Heart right ventricle (tissue), 16 donors: Measurements from ENCODE around the gene PTAFR. TPM values are rescaled to one million over a fixed set of nuclear protein-coding genes. Genes with fewer than 3 reads are reported as not detected.

Source experiments
- ATAC-seq, 8 donors: fragments of 200-7000 bp; cut with Tn5 transposase; one replicate each; pipeline ENCODE4 v1.9.1; 2020; ENCODE audit warnings: mild to moderate bottlenecking in 8 of 8, moderate library complexity in 8 of 8, moderate number of reproducible peaks in 1 of 8
- DNase-seq, 2 donors: peaks; one replicate each; pipeline ENCODE4 v3.0.0-alpha.2; 2020
- H3K27ac ChIP-seq, 10 donors: fragments of 200-600 bp; sonication (generic) in 2 of 10; one replicate each; pipeline versions ENCODE4 v1.5.0 to v1.8.0; 2020 to 2022; ENCODE audit warnings: mild to moderate bottlenecking in 3 of 10
- H3K27me3 ChIP-seq, 7 donors: fragments of 200-600 bp; one replicate each; pipeline ENCODE4 v1.8.0; 2021 to 2022; ENCODE audit warnings: mild to moderate bottlenecking in 2 of 7
- H3K36me3 ChIP-seq, 9 donors: fragments of 200-600 bp; sonication (generic) in 1 of 9; one replicate each; pipeline versions ENCODE4 v1.5.0 to v1.8.0; 2020 to 2022; ENCODE audit warnings: mild to moderate bottlenecking in 2 of 9
- H3K4me1 ChIP-seq, 9 donors: fragments of 200-600 bp; sonication (generic) in 1 of 9; one replicate each; pipeline versions ENCODE4 v1.5.0 to v1.8.0; 2020 to 2022; ENCODE audit warnings: mild to moderate bottlenecking in 4 of 9
- H3K4me3 ChIP-seq, 10 donors: fragments of 200-600 bp; sonication (generic) in 2 of 10; one replicate each; pipeline versions ENCODE4 v1.5.0 to v1.8.0; 2020 to 2022; ENCODE audit warnings: mild to moderate bottlenecking in 7 of 10, moderate library complexity in 2 of 10
- H3K9me3 ChIP-seq, 11 donors: fragments of 200-600 bp in 10 of 11; sonication (generic) in 2 of 11; one replicate each; pipeline versions ENCODE4 v1.5.0 to v1.8.0; 2013 to 2022; ENCODE audit warnings: mild to moderate bottlenecking in 2 of 11, control low read depth in 1 of 11, moderate library complexity in 1 of 11
- whole genome bisulfite sequencing, 2 donors: extraction: QIAGEN DNeasy Blood & Tissue Kit; methylation state at CpG; one replicate each; pipeline ENCODE4 v1.1.7; 2013; ENCODE audit warnings: inconsistent platforms in 1 of 2; 5-methylcytosine and 5-hydroxymethylcytosine counted together
- intact Hi-C, 10 donors: fragments of 100-400 bp; cut with DNase I; formaldehyde crosslinking; loops; one replicate each; pipeline versions ENCODE4 v1.11.1 to v1.14.2; 2022
- polyA plus RNA-seq, 2 donors: library from polyadenylated mRNA; stranded (reverse); fragments of 200-250 nt; gene quantifications; one replicate each; pipeline ENCODE4 v1.2.3, GENCODE V29; 2013
- total RNA-seq, 10 donors: library from RNA; stranded (reverse); fragmentation: NEBNext Ultra II Directional in 3 of 10; extraction: Animal tissue kit (Norgen Biotek cat#: 25700) in 3 of 10; gene quantifications; one replicate each; pipeline versions ENCODE4 v1.2.1 to v1.2.4, GENCODE V29; 2021 to 2023
- TF ChIP-seq, protein P1 (sequence below), 9 donors: fragments of 200-600 bp; sonication (generic) in 2 of 9; IDR thresholded peaks; one replicate each; pipeline versions ENCODE4 v1.5.0 to v1.8.0; 2021 to 2022; ENCODE audit warnings: antibody characterized with exemption in 9 of 9, mild to moderate bottlenecking in 5 of 9, moderate library complexity in 1 of 9
- donor health status: Arrhythmogenic right ventricular cardiomyopathy.
- donor health status: ischemic (EF 13 %, LVEDD 7.1; RV severe dilation, severe dysfunction).
- donor health status: healthy with polysubstance abuse.
- donor health status: DM: no; HTN: yes; CAD: no.
- donor health status: DM: no; HTN: no; CAD: no.
- donor health status: ischemic (EF 25% LVEDD 6.9; RV normal size, moderate dysfunction).
- donor health status: ischemic (EF 25% LVEDD 5.7; RV mildly dilated, moderate dysfunction).
- donor health status: healthy.
- donor health status: DM: yes; HTN: yes; CAD: no.
- donor health status: Ischemic cardiomyopathy.
- donor health status: ischemic (EF 35%, LVEDD 5.7; RV mildly dilated, moderate dysfunction).
- donor health status: nonischemic (EF 11% LVEDD 7.7; RV severe dilation, severe dysfunction).
- donor health status: DM: yes; HTN: yes; CAD: no.
- donor health status: PGD.
- donor health status: ischemic (EF 29% LVEDD 5.4; RV normal size, mild dysfunction).
- donor health status: nonischemic (EF 23%, LVEDD 6.1; RV moderate dilation, normal function).

The PTAFR gene
- total and polyA plus RNA-seq, 12 donors = 0.73 to 13.4 (median 1.4) TPM

DNA sequence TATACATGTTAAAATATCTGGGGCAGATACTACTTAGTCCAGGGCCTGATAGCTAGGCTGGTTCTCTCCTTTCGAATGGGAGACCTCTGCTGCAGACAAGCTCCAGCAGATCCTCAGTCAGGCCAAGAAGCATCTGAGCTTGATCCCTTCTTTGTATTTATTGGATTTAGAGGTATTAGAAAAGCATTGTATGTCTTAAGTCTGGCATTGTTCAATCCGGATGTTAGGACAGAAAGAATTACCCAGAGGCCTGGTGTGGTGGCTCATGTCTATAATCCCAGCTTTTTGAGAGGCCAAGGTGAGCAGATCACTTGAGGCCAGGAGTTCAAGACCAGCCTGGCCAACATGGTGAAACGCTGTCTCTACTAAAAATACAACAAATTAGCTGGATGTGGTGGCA, 66.9 kb downstream of the PTAFR start:
- DNase-seq = no peak
- no peaks in the 10 kb centered on the region for H3K36me3 ChIP-seq
- H3K27me3 ChIP-seq = no peaks in the 10 kb centered on the region
- peak overlapping the region in 1 of 10 donors; percentile 87 for H3K27ac ChIP-seq
- no peaks in the 10 kb centered on the region for H3K9me3 ChIP-seq
- no peak overlapping the region for H3K4me3 ChIP-seq
- intact Hi-C loops = loop anchor here in 1 of 10 donors (10.0 kb wide), 1 partner anchor 65 kb away; the partner anchor contains the start of gene PTAFR
- peaks cover 0 to 61% (median 4%) of the 10 kb centered on the region in 9 donors for H3K4me1 ChIP-seq
- WGBS, 2 donors = 93 to 94% methylated on average over 3 of the region's 3 CpGs
- no peak for ATAC-seq
- TF ChIP-seq, protein P1, sequence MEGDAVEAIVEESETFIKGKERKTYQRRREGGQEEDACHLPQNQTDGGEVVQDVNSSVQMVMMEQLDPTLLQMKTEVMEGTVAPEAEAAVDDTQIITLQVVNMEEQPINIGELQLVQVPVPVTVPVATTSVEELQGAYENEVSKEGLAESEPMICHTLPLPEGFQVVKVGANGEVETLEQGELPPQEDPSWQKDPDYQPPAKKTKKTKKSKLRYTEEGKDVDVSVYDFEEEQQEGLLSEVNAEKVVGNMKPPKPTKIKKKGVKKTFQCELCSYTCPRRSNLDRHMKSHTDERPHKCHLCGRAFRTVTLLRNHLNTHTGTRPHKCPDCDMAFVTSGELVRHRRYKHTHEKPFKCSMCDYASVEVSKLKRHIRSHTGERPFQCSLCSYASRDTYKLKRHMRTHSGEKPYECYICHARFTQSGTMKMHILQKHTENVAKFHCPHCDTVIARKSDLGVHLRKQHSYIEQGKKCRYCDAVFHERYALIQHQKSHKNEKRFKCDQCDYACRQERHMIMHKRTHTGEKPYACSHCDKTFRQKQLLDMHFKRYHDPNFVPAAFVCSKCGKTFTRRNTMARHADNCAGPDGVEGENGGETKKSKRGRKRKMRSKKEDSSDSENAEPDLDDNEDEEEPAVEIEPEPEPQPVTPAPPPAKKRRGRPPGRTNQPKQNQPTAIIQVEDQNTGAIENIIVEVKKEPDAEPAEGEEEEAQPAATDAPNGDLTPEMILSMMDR (IDR thresholded peaks at IDR 0.05) = no peak

- ATAC-seq (no peak), DNase-seq (no peak)
- Histone ChIP-seq H3K36me3 (no peaks in the 10 kb centered on the region), H3K4me3 (no peak overlapping the region), H3K27me3 (no peaks in the 10 kb centered on the region), H3K4me1 (peaks cover 0 to 50% (median 8%) of the 10 kb centered on the region in 9 donors), H3K9me3 (no peaks in the 10 kb centered on the region), H3K27ac (peak overlapping the region in 1 of 10 donors; percentile 16)
- 83 to 91% methylated on average over 2 of the region's 2 CpGs for WGBS, 2 donors
- TF ChIP-seq, protein P1 (IDR thresholded peaks at IDR 0.05) = no peak
- intact Hi-C loops = no loop called here
Observed at GRCh38 chr1:28108001-28108400, 68.5 kb downstream of the PTAFR start.

DNA sequence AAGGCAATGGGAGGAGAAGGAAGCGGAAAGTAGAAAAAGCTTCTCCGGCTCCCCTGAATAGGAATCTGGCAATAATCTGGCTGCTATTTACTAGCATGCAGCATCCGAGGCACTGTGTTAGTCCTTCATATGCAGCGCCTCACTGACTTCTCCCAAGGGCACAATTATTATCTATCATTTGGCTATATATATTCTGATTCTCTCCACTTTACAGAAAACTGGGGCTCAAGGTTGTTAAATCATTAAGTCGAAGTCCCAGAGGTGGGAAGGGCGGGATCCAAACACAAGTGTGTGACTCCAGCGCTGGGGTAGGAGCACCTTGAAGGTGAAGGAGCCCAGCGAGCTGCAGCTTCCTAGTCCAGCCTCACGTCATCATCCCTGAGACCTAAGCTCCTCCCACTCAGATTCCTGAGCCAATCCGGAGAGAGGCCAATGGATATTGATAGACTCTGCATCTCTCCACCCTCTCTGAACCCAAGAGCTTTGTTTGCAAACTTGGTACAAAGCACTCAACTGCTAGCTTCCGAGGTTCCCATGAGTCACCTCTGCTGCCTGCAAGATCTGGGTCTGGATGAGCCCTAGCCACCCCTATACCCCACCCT, 71.5 kb downstream of the PTAFR start:
- peak; percentile 38 to 81 (median 60) for ATAC-seq
- WGBS, 2 donors = 25 to 34% methylated on average over 11 of the region's 11 CpGs

DNA sequence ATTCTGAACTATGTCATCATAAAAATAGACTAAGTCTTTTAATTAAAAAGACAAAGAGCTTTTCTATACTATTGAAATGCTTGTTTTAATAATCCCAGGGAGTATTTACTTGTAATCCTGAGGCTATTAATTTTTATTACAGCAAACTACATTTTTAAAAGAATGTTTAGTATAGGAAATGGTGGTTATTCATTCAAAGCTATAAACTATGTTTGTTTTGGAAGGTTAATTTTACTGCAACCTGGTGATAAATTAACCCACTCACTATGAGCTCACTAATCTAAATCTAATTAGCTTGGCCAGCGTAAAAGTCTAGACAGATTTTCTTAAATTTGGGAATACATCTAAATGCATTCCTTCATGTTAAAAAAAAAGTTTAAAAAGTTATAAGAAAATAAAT, 74.3 kb downstream of the PTAFR start:
- no peaks in the 10 kb centered on the region for H3K9me3 ChIP-seq
- intact Hi-C loops = no loop called here
- peaks cover 0 to 20% (median 8%) of the 10 kb centered on the region in 9 donors for H3K4me1 ChIP-seq
- DNase-seq (no peak), ATAC-seq (no peak)
- WGBS, 2 donors = 97 to 98% methylated on average over 1 of the region's 1 CpG
- H3K27me3 ChIP-seq = no peaks in the 10 kb centered on the region
- H3K36me3 ChIP-seq = no peaks in the 10 kb centered on the region
- no peak overlapping the region for H3K4me3 ChIP-seq
- TF ChIP-seq, protein P1 (IDR thresholded peaks at IDR 0.05) = no peak
- H3K27ac ChIP-seq = no peak overlapping the region

More for the DNA sequence above, 71.5 kb downstream of the PTAFR start:
- peaks cover 0 to 21% (median 8%) of the 10 kb centered on the region in 9 donors for H3K4me1 ChIP-seq
- no peaks in the 10 kb centered on the region for H3K27me3 ChIP-seq
- H3K4me3 ChIP-seq = peak overlapping the region in 8 of 10 donors; percentile 16 to 46 (median 33)
- TF ChIP-seq, protein P1 (IDR thresholded peaks at IDR 0.05) = no peak
- no peaks in the 10 kb centered on the region for H3K9me3 ChIP-seq
- no peaks in the 10 kb centered on the region for H3K36me3 ChIP-seq
- intact Hi-C loops = no loop called here
- DNase-seq = no peak
- H3K27ac ChIP-seq = peak overlapping the region in 7 of 10 donors; percentile 12 to 59 (median 37)
